A673 (cell line): ENCODE data around the gene GSX1.
"Not testable (repeated sequence)": the region's sequence is repeated elsewhere in the genome, so short reads cannot be mapped to it uniquely, and the experiment has no call there.

Experiments used
- EZH2 ChIP-seq: fragments of 200-600 bp; sonication (generic); IDR thresholded peaks from 2 replicates; pipeline ENCODE4 v1.6.1; 2017; ENCODE audit warnings: borderline replicate concordance, low read depth, mild to moderate bottlenecking, mixed read lengths, antibody characterized with exemption, low read length; ENCODE audit not compliant: poor library complexity, severe bottlenecking
- TF ChIP-seq, protein P1 (sequence below): fragments of 300-800, 200-600 bp; sonication (generic); conservative IDR thresholded peaks from 2 replicates; pipeline ENCODE4 v1.5.1; 2017; ENCODE audit warnings: low read depth, mild to moderate bottlenecking, antibody characterized with exemption, low read length, moderate library complexity, mixed read lengths

DNA sequence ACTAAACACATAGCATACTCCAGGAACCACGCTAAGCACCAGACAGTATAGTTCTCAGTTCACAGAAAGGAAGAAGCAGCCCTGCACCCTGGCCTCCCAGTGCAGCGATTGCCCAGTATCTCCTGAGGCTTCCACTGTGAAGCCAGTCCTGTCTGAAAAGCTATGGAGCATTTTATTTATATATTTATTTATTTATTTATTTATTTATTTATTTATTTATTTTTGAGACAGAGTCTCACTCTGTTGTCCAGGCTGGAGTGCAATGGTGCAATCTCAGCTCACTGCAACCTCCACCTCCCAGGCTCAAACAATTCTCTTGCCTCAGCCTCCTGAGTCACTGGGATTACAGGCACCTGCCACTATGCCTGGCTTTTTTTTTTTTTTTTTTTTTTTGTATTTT lies 25.5 kb downstream of the GSX1 start:
- not testable (repeated sequence) for TF ChIP-seq EZH2
- TF ChIP-seq, protein P1, sequence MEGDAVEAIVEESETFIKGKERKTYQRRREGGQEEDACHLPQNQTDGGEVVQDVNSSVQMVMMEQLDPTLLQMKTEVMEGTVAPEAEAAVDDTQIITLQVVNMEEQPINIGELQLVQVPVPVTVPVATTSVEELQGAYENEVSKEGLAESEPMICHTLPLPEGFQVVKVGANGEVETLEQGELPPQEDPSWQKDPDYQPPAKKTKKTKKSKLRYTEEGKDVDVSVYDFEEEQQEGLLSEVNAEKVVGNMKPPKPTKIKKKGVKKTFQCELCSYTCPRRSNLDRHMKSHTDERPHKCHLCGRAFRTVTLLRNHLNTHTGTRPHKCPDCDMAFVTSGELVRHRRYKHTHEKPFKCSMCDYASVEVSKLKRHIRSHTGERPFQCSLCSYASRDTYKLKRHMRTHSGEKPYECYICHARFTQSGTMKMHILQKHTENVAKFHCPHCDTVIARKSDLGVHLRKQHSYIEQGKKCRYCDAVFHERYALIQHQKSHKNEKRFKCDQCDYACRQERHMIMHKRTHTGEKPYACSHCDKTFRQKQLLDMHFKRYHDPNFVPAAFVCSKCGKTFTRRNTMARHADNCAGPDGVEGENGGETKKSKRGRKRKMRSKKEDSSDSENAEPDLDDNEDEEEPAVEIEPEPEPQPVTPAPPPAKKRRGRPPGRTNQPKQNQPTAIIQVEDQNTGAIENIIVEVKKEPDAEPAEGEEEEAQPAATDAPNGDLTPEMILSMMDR = not testable (repeated sequence)
